ENCODE results near the gene FIGN. TPM values are rescaled to one million over a fixed set of nuclear protein-coding genes. Genes with fewer than 3 reads are reported as not detected.

Gene FIGN
- total and polyA plus RNA-seq, 2 donors (not counting 1 experiment from before 2014, with no cell fraction given): not detected

DNA sequence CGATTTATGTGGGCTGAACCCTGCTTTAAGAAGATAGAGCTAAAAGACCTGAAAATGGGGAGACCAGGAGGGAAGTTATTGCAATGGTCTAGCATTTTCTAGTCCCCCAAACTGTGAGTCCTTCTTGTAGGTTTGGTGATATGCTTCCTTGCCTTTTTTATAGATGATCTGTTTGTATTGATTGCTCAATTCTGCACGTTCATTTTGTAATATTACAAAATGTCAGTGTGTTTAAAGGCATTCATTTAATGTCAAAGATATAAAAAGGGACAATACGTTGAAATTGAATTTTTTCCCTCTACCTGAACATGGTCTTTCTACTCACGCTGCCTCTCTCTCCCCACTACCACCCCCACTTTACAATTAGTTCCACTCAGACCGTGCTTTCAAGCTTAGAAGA lies 5.6 kb upstream of the FIGN start:
- no peaks in the 10 kb centered on the region for H3K4me1 ChIP-seq (ENCODE audit: control insufficient read depth in 2 of 2, insufficient read depth in 2 of 2, low read length in 2 of 2)
- peaks cover 0 to 3% (median 0%) of the 10 kb centered on the region in 3 donors for H3K9me3 ChIP-seq (ENCODE audit: control extremely low read depth in 1 of 3, control insufficient read depth in 2 of 3, insufficient read depth in 1 of 3, low read length in 2 of 3)
- H3K9me3 Mint-ChIP-seq (ENCODE audit: insufficient read depth): no peaks in the 10 kb centered on the region
- no peaks in the 10 kb centered on the region for H4K20me1 ChIP-seq (ENCODE audit: control insufficient read depth, insufficient read depth, low read length, poor library complexity, severe bottlenecking)
- H3K4me3 ChIP-seq (ENCODE audit: control extremely low read depth in 1 of 5, extremely low read depth in 1 of 5, insufficient read depth in 1 of 5, low read depth in 2 of 5, low read length in 4 of 5): no peak overlapping the region
- H3K27ac Mint-ChIP-seq: no peak overlapping the region
- H3K9ac ChIP-seq (ENCODE audit: low read length): no peak overlapping the region
- no peaks in the 10 kb centered on the region for H3K79me2 ChIP-seq (ENCODE audit: control insufficient read depth, insufficient read depth, low read length)
- DNase-seq (no peak), ATAC-seq (ENCODE audit: low read depth) (no peak)
- TF ChIP-seq EZH2 (IDR thresholded peaks at IDR 0.05; ENCODE audit: borderline replicate concordance, insufficient read depth, low read depth, low read length, poor library complexity, severe bottlenecking): no peak
- TF ChIP-seq, protein P1, sequence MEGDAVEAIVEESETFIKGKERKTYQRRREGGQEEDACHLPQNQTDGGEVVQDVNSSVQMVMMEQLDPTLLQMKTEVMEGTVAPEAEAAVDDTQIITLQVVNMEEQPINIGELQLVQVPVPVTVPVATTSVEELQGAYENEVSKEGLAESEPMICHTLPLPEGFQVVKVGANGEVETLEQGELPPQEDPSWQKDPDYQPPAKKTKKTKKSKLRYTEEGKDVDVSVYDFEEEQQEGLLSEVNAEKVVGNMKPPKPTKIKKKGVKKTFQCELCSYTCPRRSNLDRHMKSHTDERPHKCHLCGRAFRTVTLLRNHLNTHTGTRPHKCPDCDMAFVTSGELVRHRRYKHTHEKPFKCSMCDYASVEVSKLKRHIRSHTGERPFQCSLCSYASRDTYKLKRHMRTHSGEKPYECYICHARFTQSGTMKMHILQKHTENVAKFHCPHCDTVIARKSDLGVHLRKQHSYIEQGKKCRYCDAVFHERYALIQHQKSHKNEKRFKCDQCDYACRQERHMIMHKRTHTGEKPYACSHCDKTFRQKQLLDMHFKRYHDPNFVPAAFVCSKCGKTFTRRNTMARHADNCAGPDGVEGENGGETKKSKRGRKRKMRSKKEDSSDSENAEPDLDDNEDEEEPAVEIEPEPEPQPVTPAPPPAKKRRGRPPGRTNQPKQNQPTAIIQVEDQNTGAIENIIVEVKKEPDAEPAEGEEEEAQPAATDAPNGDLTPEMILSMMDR (IDR thresholded peaks at IDR 0.05): no peak
- intact Hi-C loops (cut with micrococcal nuclease): no loop called here
- no peak overlapping the region for H3K4me3 Mint-ChIP-seq
- H3K4me2 ChIP-seq (replicated peaks; ENCODE audit: low read depth, low read length, poor library complexity, severe bottlenecking): no peak overlapping the region
- no peak overlapping the region for H3K27ac ChIP-seq (ENCODE audit: low read length in 2 of 2)
- H3K27me3 ChIP-seq (replicated peaks in 1 of 4; ENCODE audit: control extremely low read depth in 1 of 4, control insufficient read depth in 3 of 4, insufficient read depth in 4 of 4, low read length in 3 of 4): peaks cover 0 to 8% (median 6%) of the 10 kb centered on the region in 4 experiments
- WGBS (ENCODE audit: insufficient coverage): 91% methylated on average over 1 of the region's 5 CpGs
- ChIA-PET POLR2A (no interaction called here), CTCF (no interaction called here)
- H3K4me1 Mint-ChIP-seq: no peaks in the 10 kb centered on the region
- no peaks in the 10 kb centered on the region for H3K36me3 ChIP-seq (replicated peaks in 1 of 2; ENCODE audit: control extremely low read depth in 1 of 2, control insufficient read depth in 1 of 2, extremely low read depth in 1 of 2, insufficient read depth in 2 of 2, low read length in 1 of 2)
- H2AFZ ChIP-seq (ENCODE audit: insufficient read depth, low read depth, low read length, poor library complexity, severe bottlenecking): no peak overlapping the region
- H3K27me3 Mint-ChIP-seq: peaks cover 6% of the 10 kb centered on the region

DNA sequence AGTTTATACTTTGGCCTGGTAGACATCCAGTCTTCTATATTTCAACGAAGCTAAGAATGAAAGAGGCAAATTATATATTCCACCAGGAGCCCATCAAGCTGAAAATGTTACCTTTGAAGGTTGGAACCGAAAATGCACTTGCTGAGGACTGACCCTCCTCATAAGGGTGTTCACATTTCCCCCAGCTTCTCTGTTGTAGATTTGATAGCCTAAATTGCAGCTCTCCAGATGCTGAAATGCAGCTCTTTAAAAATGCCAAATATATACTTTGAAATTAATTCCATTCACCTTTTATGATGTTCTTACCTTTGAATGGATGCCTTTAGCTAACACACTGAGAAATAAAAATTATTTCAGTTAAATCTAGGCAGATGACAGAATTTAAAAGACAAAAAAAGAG lies 1.8 kb upstream of the FIGN start:
- Mint-ChIP-seq H3K27me3 (peaks cover 33% of the 10 kb centered on the region), H3K4me1 (peaks cover 10% of the 10 kb centered on the region), H3K4me3 (no peak overlapping the region), H3K9me3 (ENCODE audit: insufficient read depth) (no peaks in the 10 kb centered on the region), H3K27ac (no peak overlapping the region)
- intact Hi-C loops (cut with micrococcal nuclease): no loop called here
- peaks cover 0 to 3% (median 0%) of the 10 kb centered on the region in 3 donors for H3K9me3 ChIP-seq (ENCODE audit: control extremely low read depth in 1 of 3, control insufficient read depth in 2 of 3, insufficient read depth in 1 of 3, low read length in 2 of 3)
- ChIA-PET POLR2A (no interaction called here), CTCF (no interaction called here)
- H3K9ac ChIP-seq (ENCODE audit: low read length): no peak overlapping the region
- 100% methylated on average over 1 of the region's 2 CpGs for WGBS (ENCODE audit: insufficient coverage)
- no peak overlapping the region for H3K4me2 ChIP-seq (replicated peaks; ENCODE audit: low read depth, low read length, poor library complexity, severe bottlenecking)
- no peaks in the 10 kb centered on the region for H4K20me1 ChIP-seq (ENCODE audit: control insufficient read depth, insufficient read depth, low read length, poor library complexity, severe bottlenecking)
- H2AFZ ChIP-seq (ENCODE audit: insufficient read depth, low read depth, low read length, poor library complexity, severe bottlenecking): no peak overlapping the region
- no peak overlapping the region for H3K27ac ChIP-seq (ENCODE audit: low read length in 2 of 2)
- H3K4me1 ChIP-seq (ENCODE audit: control insufficient read depth in 2 of 2, insufficient read depth in 2 of 2, low read length in 2 of 2): peaks cover 0 to 5% of the 10 kb centered on the region in 2 donors
- no peak for TF ChIP-seq EZH2 (IDR thresholded peaks at IDR 0.05; ENCODE audit: borderline replicate concordance, insufficient read depth, low read depth, low read length, poor library complexity, severe bottlenecking)
- TF ChIP-seq, protein P1 (IDR thresholded peaks at IDR 0.05): no peak
- H3K36me3 ChIP-seq (replicated peaks in 1 of 2; ENCODE audit: control extremely low read depth in 1 of 2, control insufficient read depth in 1 of 2, extremely low read depth in 1 of 2, insufficient read depth in 2 of 2, low read length in 1 of 2): no peaks in the 10 kb centered on the region
- no peak overlapping the region for H3K4me3 ChIP-seq (ENCODE audit: control extremely low read depth in 1 of 5, extremely low read depth in 1 of 5, insufficient read depth in 1 of 5, low read depth in 2 of 5, low read length in 4 of 5)
- H3K79me2 ChIP-seq (ENCODE audit: control insufficient read depth, insufficient read depth, low read length): no peaks in the 10 kb centered on the region
- DNase-seq: no peak
- ATAC-seq (ENCODE audit: low read depth): no peak
- H3K27me3 ChIP-seq (replicated peaks in 1 of 4; ENCODE audit: control extremely low read depth in 1 of 4, control insufficient read depth in 3 of 4, insufficient read depth in 4 of 4, low read length in 3 of 4): peaks cover 0 to 20% (median 15%) of the 10 kb centered on the region in 4 experiments
